GM23338 (cell line): ENCODE measurements around the gene MYO3B. TPM values are rescaled to one million over a fixed set of nuclear protein-coding genes. Genes with fewer than 3 reads are reported as not detected.
A peak's percentile ranks its signal among the peaks of the same experiment; 100 is the strongest.

Experiments
- ATAC-seq: fragments of 200-7000 bp; cut with Tn5 transposase; 3 replicates; pipeline ENCODE4 v1.9.1; 2020
- DNase-seq: peaks from one replicate; pipeline ENCODE4 v3.0.0-alpha.2; 2015; ENCODE audit warnings: low spot score
- H2AFZ ChIP-seq: fragments of 200-600 bp; sonication (generic); 2 replicates; pipeline ENCODE4 v1.8.0; 2016; ENCODE audit warnings: antibody characterized with exemption, mild to moderate bottlenecking, moderate library complexity
- H3F3A ChIP-seq: fragments of 200-600 bp; sonication (generic); replicated peaks from 2 replicates; pipeline ENCODE4 v1.8.0; 2017; ENCODE audit warnings: antibody characterized with exemption, mixed run types, low read depth
- H3K27ac ChIP-seq: fragments of 200-600 bp; sonication (generic); 2 replicates; pipeline ENCODE4 v1.6.1; 2016; ENCODE audit warnings: low read depth
- H3K27me3 ChIP-seq: fragments of 200-600 bp; sonication (generic); 2 replicates; pipeline ENCODE4 v1.8.0; 2016; ENCODE audit warnings: mild to moderate bottlenecking, mixed run types, moderate library complexity; ENCODE audit not compliant: insufficient read depth
- H3K36me3 ChIP-seq: fragments of 200-600 bp; sonication (generic); 2 replicates; pipeline ENCODE4 v1.8.0; 2016; ENCODE audit warnings: mild to moderate bottlenecking; ENCODE audit not compliant: insufficient read depth
- H3K4me1 ChIP-seq: fragments of 200-600 bp; sonication (generic); 2 replicates; pipeline ENCODE4 v1.8.0; 2016; ENCODE audit warnings: mild to moderate bottlenecking, moderate library complexity; ENCODE audit not compliant: insufficient read depth
- H3K4me2 ChIP-seq: fragments of 200-600 bp; sonication (generic); 2 replicates; pipeline ENCODE4 v1.7.1; 2017; ENCODE audit warnings: mixed run types
- H3K4me3 ChIP-seq: fragments of 200-600 bp; sonication (generic); 2 replicates; pipeline ENCODE4 v1.6.1; 2016; ENCODE audit warnings: mixed run types
- H3K79me2 ChIP-seq: fragments of 200-600 bp; sonication (generic); replicated peaks from 2 replicates; pipeline ENCODE4 v1.8.0; 2017; ENCODE audit warnings: mild to moderate bottlenecking; ENCODE audit not compliant: insufficient read depth
- H3K9me2 ChIP-seq: fragments of 200-600 bp; sonication (generic); 2 replicates; pipeline ENCODE4 v1.8.0; 2017; ENCODE audit not compliant: insufficient read depth
- H4K20me1 ChIP-seq: fragments of 200-600 bp; sonication (generic); replicated peaks from 2 replicates; pipeline ENCODE4 v1.8.0; 2017; ENCODE audit warnings: mild to moderate bottlenecking; ENCODE audit not compliant: insufficient read depth
- H3K27ac Mint-ChIP-seq: 2 replicates; pipeline ENCODE4 v1.8.0; 2020; ENCODE audit warnings: inconsistent platforms, mild to moderate bottlenecking, moderate library complexity, mixed read lengths
- H3K27me3 Mint-ChIP-seq: 3 replicates; pipeline ENCODE4 v1.8.0; 2022; ENCODE audit warnings: low read depth, mild to moderate bottlenecking, moderate library complexity, mixed read lengths, inconsistent platforms; ENCODE audit not compliant: insufficient read depth, poor library complexity
- H3K36me3 Mint-ChIP-seq: 3 replicates; pipeline ENCODE4 v1.8.0; 2021; ENCODE audit warnings: low read depth, mild to moderate bottlenecking, inconsistent platforms, moderate library complexity, mixed read lengths
- H3K4me1 Mint-ChIP-seq: 3 replicates; pipeline ENCODE4 v1.8.0; 2020; ENCODE audit warnings: mild to moderate bottlenecking, inconsistent platforms, mixed read lengths
- H3K4me3 Mint-ChIP-seq: 3 replicates; pipeline ENCODE4 v1.8.0; 2021; ENCODE audit warnings: moderate library complexity, mild to moderate bottlenecking, inconsistent platforms, mixed read lengths
- H3K9me3 Mint-ChIP-seq: 3 replicates; pipeline ENCODE4 v1.8.0; 2020; ENCODE audit warnings: moderate library complexity, mild to moderate bottlenecking, inconsistent platforms, mixed read lengths
- CTCF ChIP-seq, 2 experiments: fragments of 200-600 bp in 1 of 2; sonication (generic) in 1 of 2; conservative IDR thresholded peaks; 2 replicates each; pipeline versions ENCODE4 v1.5.1 to v1.6.1; 2016 to 2017; ENCODE audit warnings: antibody characterized with exemption in 2 of 2, low read depth in 2 of 2, mild to moderate bottlenecking in 2 of 2, moderate library complexity in 1 of 2
- EZH2 ChIP-seq: fragments of 200-600 bp; sonication (generic); IDR thresholded peaks from one replicate; pipeline ENCODE4 v1.8.0; 2017; ENCODE audit warnings: antibody characterized with exemption, mild to moderate bottlenecking, low read depth; ENCODE audit not compliant: unreplicated experiment
- ZNF114 ChIP-seq: fragments of 250-450 bp; sonication (Bioruptor Pico); IDR thresholded peaks from 2 replicates; pipeline ENCODE4 v1.5.0; 2020; ENCODE audit warnings: mild to moderate bottlenecking, moderate library complexity
- ZNF462 ChIP-seq: fragments of 250-450 bp; sonication (Bioruptor Pico); IDR thresholded peaks from 2 replicates; pipeline ENCODE4 v1.5.0; 2020; ENCODE audit warnings: mild to moderate bottlenecking, moderate library complexity
- polyA plus RNA-seq: library from polyadenylated mRNA; unstranded; fragments of >200 nt; fragmentation: Nextera tagmentation; extraction: Ambion mirVana; gene quantifications from 2 replicates; pipeline ENCODE4 v1.2.1, GENCODE V29; 2016
- total RNA-seq: library from RNA; depleted of rRNA; stranded (reverse); fragments of >200 nt; shearing (Covaris generic); gene quantifications from 2 replicates; pipeline ENCODE4 v1.2.3, GENCODE V29; 2014

Gene MYO3B
- total and polyA plus RNA-seq, 2 experiments from 2014 or later: 0.42 TPM; not detected in 1

GRCh38 chr2:170139276-170139967 lies 38.5 kb upstream of the MYO3B start:
- Histone ChIP-seq H3F3A (no peaks in the 10 kb centered on the region), H3K4me2 (no peak overlapping the region), H3K4me1 (no peaks in the 10 kb centered on the region), H3K79me2 (no peaks in the 10 kb centered on the region), H3K4me3 (no peak overlapping the region), H2AFZ (peak overlapping the region; percentile 80), H3K27ac (no peak overlapping the region), H3K27me3 (no peaks in the 10 kb centered on the region), H4K20me1 (no peaks in the 10 kb centered on the region), H3K36me3 (no peaks in the 10 kb centered on the region; the same call in 1 of the 2 replicates), H3K9me2 (no peaks in the 10 kb centered on the region)
- ATAC-seq (no peak), DNase-seq (no peak)
- H3K4me1 Mint-ChIP-seq: peaks cover 9% of the 10 kb centered on the region
- TF ChIP-seq CTCF (conservative IDR thresholded peaks at IDR 0.05; ENCODE audit: low read depth in 2 of 2): no peak
- no peak for TF ChIP-seq ZNF114
- TF ChIP-seq ZNF462 (CRISPR knock-in tag): no peak
- no peak for TF ChIP-seq EZH2
- H3K9me3 Mint-ChIP-seq: peaks cover 7% of the 10 kb centered on the region; the same call in 2 of the 3 replicates
- peaks cover 8% of the 10 kb centered on the region for H3K27me3 Mint-ChIP-seq
- H3K4me3 Mint-ChIP-seq: no peak overlapping the region
- H3K36me3 Mint-ChIP-seq: no peaks in the 10 kb centered on the region
- no peak overlapping the region for H3K27ac Mint-ChIP-seq
